ENCODE measurements around the gene FOXJ1.

GRCh38 chr17:76140661-76141211 lies 309 bp downstream of the FOXJ1 start:
- no peak for TF ChIP-seq POLR2AphosphoS5 (IDR thresholded peaks at IDR 0.05; ENCODE audit: low read depth, low read length)
- no peak for TF ChIP-seq LCORL (IDR thresholded peaks at IDR 0.05)
- no peak for TF ChIP-seq LCORL (CRISPR knock-in tag; IDR thresholded peaks at IDR 0.05)
- no peak for TF ChIP-seq TAF1 (CRISPR knock-in tag; IDR thresholded peaks at IDR 0.05)
- TF ChIP-seq FOXJ3 (CRISPR knock-in tag; IDR thresholded peaks at IDR 0.05; ENCODE audit: borderline replicate concordance) = no peak
- TF ChIP-seq, protein P1, sequence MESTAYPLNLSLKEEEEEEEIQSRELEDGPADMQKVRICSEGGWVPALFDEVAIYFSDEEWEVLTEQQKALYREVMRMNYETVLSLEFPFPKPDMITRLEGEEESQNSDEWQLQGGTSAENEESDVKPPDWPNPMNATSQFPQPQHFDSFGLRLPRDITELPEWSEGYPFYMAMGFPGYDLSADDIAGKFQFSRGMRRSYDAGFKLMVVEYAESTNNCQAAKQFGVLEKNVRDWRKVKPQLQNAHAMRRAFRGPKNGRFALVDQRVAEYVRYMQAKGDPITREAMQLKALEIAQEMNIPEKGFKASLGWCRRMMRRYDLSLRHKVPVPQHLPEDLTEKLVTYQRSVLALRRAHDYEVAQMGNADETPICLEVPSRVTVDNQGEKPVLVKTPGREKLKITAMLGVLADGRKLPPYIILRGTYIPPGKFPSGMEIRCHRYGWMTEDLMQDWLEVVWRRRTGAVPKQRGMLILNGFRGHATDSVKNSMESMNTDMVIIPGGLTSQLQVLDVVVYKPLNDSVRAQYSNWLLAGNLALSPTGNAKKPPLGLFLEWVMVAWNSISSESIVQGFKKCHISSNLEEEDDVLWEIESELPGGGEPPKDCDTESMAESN (CRISPR knock-in tag; conservative IDR thresholded peaks at IDR 0.05) = no peak
- TF ChIP-seq NR2F6 (IDR thresholded peaks at IDR 0.05) = no peak
- TF ChIP-seq NR2F6 (CRISPR knock-in tag; IDR thresholded peaks at IDR 0.05) = no peak
